ENCODE measurements around the gene LACRT.
A peak's percentile ranks its signal among the peaks of the same experiment; 100 is the strongest.

The LACRT gene

GRCh38 chr12:54598970-54599369, 35.7 kb downstream of the LACRT start:
- no peak for DNase-seq

- DNase-seq: peak; percentile 41 to 42
Observed at GRCh38 chr12:54596526-54596946, 38.2 kb downstream of the LACRT start.

GRCh38 chr12:54595471-54595870, 39.2 kb downstream of the LACRT start:
- no peak for DNase-seq

GRCh38 chr12:54593725-54594124, 41.0 kb downstream of the LACRT start:
- DNase-seq: no peak

- DNase-seq: no peak
Observed at GRCh38 chr12:54593135-54593534, 41.6 kb downstream of the LACRT start.

GRCh38 chr12:54592316-54592715, 42.4 kb downstream of the LACRT start:
- DNase-seq: no peak

GRCh38 chr12:54590978-54591591, 43.6 kb downstream of the LACRT start:
- no peak for DNase-seq

GRCh38 chr12:54589964-54590363, 44.7 kb downstream of the LACRT start:
- DNase-seq: no peak

- no peak for DNase-seq
Observed at GRCh38 chr12:54588890-54589267, 45.8 kb downstream of the LACRT start.

- DNase-seq: no peak
Observed at GRCh38 chr12:54588110-54588889, 46.4 kb downstream of the LACRT start, which contains the start of gene PPP1R1A. Gene PPP1R1A, minus strand, starts transcription at chr12:54588659. Its CDS starts 171 bp downstream, at chr12:54588488.

GRCh38 chr12:54587315-54587873, 47.3 kb downstream of the LACRT start:
- DNase-seq: no peak

GRCh38 chr12:54586620-54587019, 48.1 kb downstream of the LACRT start:
- no peak for DNase-seq

GRCh38 chr12:54585243-54585642, 49.5 kb downstream of the LACRT start:
- DNase-seq: no peak

- DNase-seq: no peak
Observed at GRCh38 chr12:54584128-54584527, 50.6 kb downstream of the LACRT start.

GRCh38 chr12:54583726-54584125, 51.0 kb downstream of the LACRT start:
- no peak for DNase-seq

- no peak for DNase-seq
Observed at GRCh38 chr12:54581412-54581811, 53.3 kb downstream of the LACRT start.

All from NCI-H2081 (cell line).